H54 (cell line): ENCODE results near the gene CROCC2.

Source experiments
- DNase-seq: peaks from one replicate; pipeline ENCODE4 v3.0.0; 2011; ENCODE audit warnings: low spot score, mixed read lengths; ENCODE audit not compliant: insufficient read length
- FAIRE-seq: peaks from 3 replicates; lab custom pipeline; 2011; peaks lifted over from hg19 to GRCh38; lab: Jason Lieb, UNC
- POLR2A ChIP-seq: IDR thresholded peaks from 2 replicates; pipeline ENCODE4 v1.6.1; 2011; ENCODE audit warnings: low read depth, mild to moderate bottlenecking, low read length

The CROCC2 gene

DNA sequence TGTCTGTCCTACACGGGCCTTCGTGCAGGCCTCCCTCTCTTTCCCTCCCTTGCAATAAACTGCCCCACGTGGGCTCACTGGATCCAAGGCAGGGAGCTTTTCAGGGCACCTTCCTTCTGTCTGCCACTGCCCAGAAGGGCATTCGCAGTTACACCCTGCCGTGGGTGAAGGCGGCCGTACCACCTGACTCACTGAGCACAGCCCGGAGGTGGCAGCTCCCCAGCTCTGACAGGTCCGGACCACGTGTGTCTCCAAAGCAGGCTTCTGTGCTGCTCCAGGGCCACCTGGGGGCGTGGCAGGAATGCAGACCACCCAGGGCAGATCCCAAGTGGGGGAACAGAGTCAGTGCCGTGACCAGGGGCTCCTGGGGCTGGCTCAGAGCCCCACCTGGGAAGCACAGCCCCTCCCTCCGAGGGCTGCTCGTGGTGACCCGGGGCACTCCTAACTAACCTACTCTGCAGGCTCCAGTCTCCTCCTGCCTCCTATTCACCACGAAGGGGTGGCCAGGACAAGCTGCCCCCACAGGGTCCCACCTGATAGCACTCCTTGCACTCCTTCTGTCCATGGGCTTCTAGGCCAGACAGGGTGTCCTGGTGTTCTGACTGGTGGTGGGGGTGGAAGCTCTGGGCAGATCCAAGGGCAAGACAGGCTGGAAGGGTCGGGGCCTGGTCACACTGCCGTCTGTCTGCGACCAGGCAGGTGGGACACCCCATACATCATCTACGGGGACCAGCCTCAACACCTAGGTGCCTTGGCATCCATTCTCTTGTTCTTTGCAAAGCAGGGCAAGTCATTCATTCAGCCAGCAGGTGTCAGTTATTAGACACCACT is 102.0 kb downstream of the CROCC2 start:
- no peak for DNase-seq
- no peak for TF ChIP-seq POLR2A
- no peak for FAIRE-seq

DNA sequence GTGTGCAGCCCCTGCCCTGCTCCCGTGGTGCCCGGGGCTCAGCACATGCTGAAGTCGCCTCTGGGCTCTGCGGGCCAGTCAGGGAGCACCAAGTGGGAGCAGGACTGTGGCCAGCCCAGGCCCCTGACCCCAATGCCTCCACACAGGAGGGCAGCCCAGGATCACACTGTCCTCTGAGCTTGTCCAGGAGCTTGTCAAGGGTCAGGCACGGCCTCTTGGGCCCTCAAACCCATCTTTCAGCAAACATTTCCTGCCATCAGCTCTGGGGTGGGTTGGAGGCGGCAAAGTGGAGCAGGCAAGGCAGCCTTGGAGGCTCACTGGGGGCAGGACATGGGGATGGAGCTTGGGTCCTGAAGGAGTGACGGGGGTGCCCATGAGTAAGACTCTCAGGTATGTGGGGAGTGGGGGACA is 102.6 kb downstream of the CROCC2 start:
- FAIRE-seq, result no peak
- TF ChIP-seq POLR2A, result no peak
- no peak for DNase-seq

- TF ChIP-seq POLR2A, result no peak
- FAIRE-seq, result no peak
Observed at GRCh38 chr2:241009191-241009590, 103.1 kb downstream of the CROCC2 start.

DNA sequence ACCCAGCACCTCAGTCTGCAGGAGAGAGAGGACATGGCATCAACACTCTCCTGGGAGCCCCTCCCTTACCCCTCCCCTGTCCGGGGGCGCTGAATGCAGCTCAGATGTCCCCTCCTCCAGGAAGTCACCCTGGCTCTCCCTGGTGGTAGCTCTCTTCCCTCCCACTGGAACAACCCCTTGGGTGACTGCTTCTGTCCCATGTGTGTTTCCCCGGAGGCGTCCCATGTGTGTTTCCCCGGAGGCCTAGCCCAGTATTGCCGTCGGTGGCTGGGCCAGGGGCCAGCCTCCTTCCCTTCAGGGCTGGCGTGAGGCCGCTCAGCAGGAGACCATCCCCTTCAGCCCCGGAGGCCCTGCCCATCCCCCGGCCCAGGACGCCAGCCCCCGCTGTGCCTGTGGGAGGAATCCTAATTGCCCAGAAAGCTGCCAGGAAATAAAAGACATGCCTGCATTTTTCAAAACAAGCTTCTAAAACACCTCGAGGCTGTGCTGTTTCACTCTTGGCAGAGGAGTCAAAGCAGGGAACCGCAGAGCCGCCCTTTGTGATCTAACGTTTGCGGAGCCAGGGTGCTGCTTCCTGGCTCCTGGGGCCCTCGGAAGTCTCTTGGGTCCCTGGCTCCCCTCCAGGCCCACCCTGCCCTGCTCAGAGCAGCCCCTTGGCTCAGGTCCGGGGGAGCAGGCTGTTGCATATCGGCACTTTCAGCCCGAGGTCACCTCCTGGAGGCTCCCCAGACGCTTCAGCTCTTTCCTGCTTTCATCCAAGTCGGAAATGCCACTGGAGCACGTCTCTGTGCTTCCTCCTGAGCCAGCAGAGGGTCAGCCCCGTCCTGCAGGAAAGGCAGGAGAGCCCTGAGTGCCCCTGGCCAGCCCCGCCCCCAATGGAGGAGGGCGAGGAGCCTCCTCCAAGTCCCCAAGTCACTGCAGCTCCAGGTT is 103.7 kb downstream of the CROCC2 start:
- DNase-seq (peak; percentile 87), FAIRE-seq (peak; percentile 60)
- TF ChIP-seq POLR2A, result peak; percentile 32

More at GRCh38 chr2:241009191-241009590, 103.1 kb downstream of the CROCC2 start:
- DNase-seq, result no peak

GRCh38 chr2:241010531-241011295 is 104.6 kb downstream of the CROCC2 start:
- TF ChIP-seq POLR2A, result no peak
- DNase-seq (no peak), FAIRE-seq (no peak)

DNA sequence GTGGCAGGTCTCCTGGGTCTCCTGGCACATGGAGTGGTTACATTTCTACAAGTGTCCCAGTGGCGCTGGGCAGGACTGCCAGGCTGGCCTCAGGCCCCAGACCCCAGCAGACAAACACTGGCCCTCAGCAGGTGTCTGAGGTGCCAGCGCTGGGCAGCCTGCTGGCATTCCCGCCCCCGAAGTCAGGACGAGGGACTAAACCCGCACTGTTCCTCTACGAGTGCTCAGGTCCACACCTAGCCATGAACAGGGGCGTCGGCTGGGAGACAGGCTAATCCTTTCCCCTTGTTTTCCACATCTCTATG is 105.1 kb downstream of the CROCC2 start:
- DNase-seq (no peak), FAIRE-seq (no peak)
- no peak for TF ChIP-seq POLR2A

DNA sequence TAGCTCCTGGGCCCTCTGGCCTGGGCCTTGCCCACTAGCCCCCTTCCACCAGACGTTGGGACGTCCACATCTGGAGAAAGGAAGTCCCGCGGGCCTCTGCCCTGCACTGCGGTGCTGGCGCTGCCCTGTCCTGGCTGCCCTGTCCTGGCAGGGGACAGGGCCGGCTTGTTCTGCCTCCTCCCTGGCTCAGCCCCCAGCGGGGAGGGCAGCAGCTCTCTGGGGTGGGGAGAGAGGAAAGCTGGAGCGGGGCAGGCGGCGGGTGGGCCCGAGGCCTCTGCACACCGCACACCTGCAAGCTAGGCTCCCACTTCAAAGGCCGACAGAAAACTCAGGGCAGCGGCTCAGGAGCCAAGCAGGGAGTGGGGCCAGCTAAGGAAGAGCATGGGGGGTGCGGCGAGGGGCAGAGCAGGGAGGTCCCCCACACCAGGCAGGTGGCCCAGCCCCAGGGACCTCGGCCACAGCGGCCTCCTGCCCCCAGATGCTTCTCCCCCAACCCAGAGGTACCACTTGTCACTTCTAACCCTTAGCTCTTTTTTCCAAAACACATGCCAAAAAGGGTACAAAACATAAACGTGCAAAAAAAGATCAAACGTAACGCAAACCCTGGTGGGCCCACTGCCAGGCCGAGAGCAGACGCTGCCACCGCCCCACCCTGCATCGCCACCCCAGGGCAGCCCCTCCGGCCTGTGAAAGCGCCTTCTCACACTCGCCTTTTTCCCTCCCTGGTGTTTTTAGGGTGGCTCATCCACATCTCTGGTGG is 105.8 kb downstream of the CROCC2 start:
- no peak for FAIRE-seq
- TF ChIP-seq POLR2A, result no peak
- DNase-seq, result no peak

DNA sequence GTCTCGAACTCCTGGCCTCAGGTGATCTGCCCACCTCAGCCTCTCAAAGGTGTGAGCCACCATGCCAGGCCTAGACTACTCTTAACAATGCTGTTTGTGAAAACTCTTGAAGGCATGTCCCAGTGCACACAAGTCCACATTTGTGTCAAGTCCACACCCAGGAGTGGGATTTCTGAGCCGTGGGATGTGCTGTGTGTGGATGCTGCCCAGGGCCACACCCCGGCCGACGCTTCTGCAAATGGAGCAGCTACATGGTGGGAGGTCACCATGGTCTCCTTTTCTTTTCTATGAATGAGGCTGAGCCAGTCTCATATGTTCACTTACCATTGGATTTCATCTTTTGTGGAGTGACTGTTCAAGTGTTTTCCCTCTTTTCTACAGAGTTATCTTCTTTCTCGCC is 108.1 kb downstream of the CROCC2 start:
- DNase-seq (no peak), FAIRE-seq (no peak)
- TF ChIP-seq POLR2A, result no peak

DNA sequence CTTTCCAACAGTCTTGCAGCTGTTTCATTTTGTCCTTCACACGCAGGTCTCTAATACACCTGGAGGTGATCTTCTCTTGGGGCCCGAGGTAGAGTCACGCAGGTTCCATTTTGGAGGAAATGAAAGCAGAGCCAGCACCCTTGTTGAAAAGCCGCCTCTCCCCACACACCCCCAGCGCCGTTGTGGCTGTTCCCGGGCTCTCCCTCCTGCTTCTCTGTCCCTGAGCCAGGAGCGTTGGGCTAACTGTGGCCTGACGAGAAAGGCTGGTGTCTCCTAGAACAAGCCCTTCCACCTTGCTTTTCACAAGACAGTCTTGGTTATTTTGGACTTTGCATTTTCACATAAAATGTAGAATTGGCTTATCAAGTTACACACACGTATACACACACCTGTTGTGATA is 108.6 kb downstream of the CROCC2 start:
- FAIRE-seq, result no peak
- no peak for TF ChIP-seq POLR2A

GRCh38 chr2:241015439-241015838 is 109.3 kb downstream of the CROCC2 start:
- DNase-seq, result no peak
- FAIRE-seq, result no peak
- TF ChIP-seq POLR2A, result no peak

More for the DNA sequence above, 108.6 kb downstream of the CROCC2 start:
- DNase-seq, result no peak

GRCh38 chr2:241017228-241017940 is 111.2 kb downstream of the CROCC2 start:
- FAIRE-seq (no peak), DNase-seq (no peak)
- TF ChIP-seq POLR2A, result no peak

- FAIRE-seq, result no peak
- no peak for TF ChIP-seq POLR2A
Observed at GRCh38 chr2:241018051-241018891, 112.1 kb downstream of the CROCC2 start.

More at GRCh38 chr2:241018051-241018891, 112.1 kb downstream of the CROCC2 start:
- no peak for DNase-seq
